Urinary bladder (tissue), 4 donors: ENCODE data around the gene CHTF8. TPM values are rescaled to one million over a fixed set of nuclear protein-coding genes. Genes with fewer than 3 reads are reported as not detected.
"Not testable (repeated sequence)": the region's sequence is repeated elsewhere in the genome, so short reads cannot be mapped to it uniquely, and the experiment has no call there.

Source experiments
- DNase-seq: peaks from one replicate; pipeline ENCODE4 v3.0.0-alpha.2; 2015; ENCODE audit errors: extremely low spot score
- H3K27ac ChIP-seq: one replicate; pipeline ENCODE4 v1.5.1; 2013; ENCODE audit warnings: low read depth, mild to moderate bottlenecking, moderate library complexity
- H3K36me3 ChIP-seq: one replicate; pipeline ENCODE4 v1.6.1; 2013; ENCODE audit warnings: mild to moderate bottlenecking, moderate library complexity; ENCODE audit not compliant: insufficient read depth
- H3K4me1 ChIP-seq: one replicate; pipeline ENCODE4 v1.6.1; 2013; ENCODE audit warnings: mild to moderate bottlenecking, moderate library complexity; ENCODE audit not compliant: insufficient read depth
- H3K4me3 ChIP-seq: one replicate; pipeline ENCODE4 v1.5.1; 2013; ENCODE audit warnings: low read depth, low read length
- WGBS: extraction: QIAGEN DNeasy Blood & Tissue Kit; methylation state at CpG from one replicate; pipeline ENCODE4 v1.1.7; 2013; 5-methylcytosine and 5-hydroxymethylcytosine counted together
- polyA plus RNA-seq: library from polyadenylated mRNA; stranded (reverse); fragments of 200-250 nt; gene quantifications from one replicate; pipeline ENCODE4 v1.2.3, GENCODE V29; 2013
- total RNA-seq: library from RNA; depleted of rRNA; stranded (reverse); fragments of >200 nt; gene quantifications from one replicate; pipeline ENCODE4 v1.2.3, GENCODE V29; 2014
- donor health status: healthy with polysubstance abuse.
- donor health status: healthy.

The CHTF8 gene
- total and polyA plus RNA-seq, 2 donors = 67.9 to 76.5 TPM

- Histone ChIP-seq H3K4me3 (no peak overlapping the region), H3K36me3 (peaks cover 14% of the 10 kb centered on the region), H3K4me1 (no peaks in the 10 kb centered on the region), H3K27ac (no peak overlapping the region)
- no peak for DNase-seq
- 82% methylated on average over 3 of the region's 3 CpGs for WGBS
Measured at GRCh38 chr16:69157196-69157595, 24.8 kb upstream of the CHTF8 start.

GRCh38 chr16:69150146-69150865 is 17.9 kb upstream of the CHTF8 start:
- Histone ChIP-seq H3K4me1 (no peaks in the 10 kb centered on the region), H3K4me3 (no peak overlapping the region), H3K36me3 (peaks cover 12% of the 10 kb centered on the region), H3K27ac (no peak overlapping the region)
- peak; percentile 65 for DNase-seq
- WGBS = 60% methylated on average over 16 of the region's 16 CpGs

DNA sequence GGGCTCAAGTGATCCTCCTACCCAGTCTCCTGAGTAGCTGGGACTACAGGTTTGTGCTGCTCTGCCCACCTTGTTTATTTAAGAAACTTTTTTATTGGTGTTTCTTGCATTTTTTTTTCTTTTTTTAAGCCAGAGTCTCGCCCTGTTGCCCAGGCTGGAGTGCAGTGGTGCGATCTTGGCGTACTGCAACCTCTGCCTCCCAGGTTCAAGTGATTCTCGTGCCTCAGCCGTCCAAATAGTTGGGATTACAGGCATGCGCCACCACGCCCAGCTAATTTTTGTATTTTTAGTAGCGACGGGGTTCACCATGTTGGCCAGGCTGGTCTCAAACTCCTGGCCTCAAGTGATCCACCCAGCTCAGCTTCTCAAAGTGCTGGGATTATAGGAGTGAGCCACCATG is 17.2 kb upstream of the CHTF8 start:
- not testable (repeated sequence) for H3K4me3 ChIP-seq, H3K27ac ChIP-seq, DNase-seq, H3K36me3 ChIP-seq, H3K4me1 ChIP-seq
- WGBS = 79% methylated on average over 9 of the region's 9 CpGs

GRCh38 chr16:69145658-69146057 is 13.3 kb upstream of the CHTF8 start:
- Histone ChIP-seq H3K4me3 (no peak overlapping the region), H3K27ac (no peak overlapping the region), H3K4me1 (no peaks in the 10 kb centered on the region), H3K36me3 (peaks cover 4% of the 10 kb centered on the region)
- 63% methylated on average over 4 of the region's 4 CpGs for WGBS
- no peak for DNase-seq

- Histone ChIP-seq H3K4me3 (no peak overlapping the region), H3K4me1 (no peaks in the 10 kb centered on the region), H3K36me3 (peaks cover 4% of the 10 kb centered on the region), H3K27ac (no peak overlapping the region)
- WGBS = 88% methylated on average over 11 of the region's 11 CpGs
- DNase-seq = no peak
Measured at GRCh38 chr16:69143116-69143515, 10.7 kb upstream of the CHTF8 start.

DNA sequence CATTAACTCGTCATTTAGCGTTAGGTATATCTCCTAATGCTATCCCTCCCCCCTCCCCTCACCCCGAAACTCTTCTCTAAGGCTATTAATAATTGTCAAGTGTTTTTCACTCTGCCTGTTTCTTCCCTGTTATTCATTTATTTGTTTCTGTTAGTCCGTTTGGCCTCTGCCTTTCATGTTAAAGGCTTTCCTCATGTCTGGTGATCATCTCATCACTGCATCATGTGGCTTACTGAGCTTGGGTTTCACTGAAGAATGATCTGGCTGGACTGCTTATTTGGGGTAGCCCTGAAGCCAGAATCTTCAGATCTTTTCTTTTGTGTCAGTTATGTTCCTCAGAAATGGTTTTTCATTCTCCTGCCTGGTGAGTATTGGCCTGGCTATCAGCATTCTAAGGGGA is 9.5 kb upstream of the CHTF8 start:
- no peak overlapping the region for H3K4me3 ChIP-seq
- no peaks in the 10 kb centered on the region for H3K4me1 ChIP-seq
- no peak overlapping the region for H3K27ac ChIP-seq
- DNase-seq = no peak
- WGBS = 91% methylated on average over 4 of the region's 4 CpGs
- peaks cover 5% of the 10 kb centered on the region for H3K36me3 ChIP-seq

- H3K4me3 ChIP-seq = no peak overlapping the region
- H3K4me1 ChIP-seq = no peaks in the 10 kb centered on the region
- H3K36me3 ChIP-seq = peaks cover 5% of the 10 kb centered on the region
- no peak for DNase-seq
- no peak overlapping the region for H3K27ac ChIP-seq
- 89% methylated on average over 5 of the region's 5 CpGs for WGBS
Measured at GRCh38 chr16:69141014-69141413, 8.6 kb upstream of the CHTF8 start.

DNA sequence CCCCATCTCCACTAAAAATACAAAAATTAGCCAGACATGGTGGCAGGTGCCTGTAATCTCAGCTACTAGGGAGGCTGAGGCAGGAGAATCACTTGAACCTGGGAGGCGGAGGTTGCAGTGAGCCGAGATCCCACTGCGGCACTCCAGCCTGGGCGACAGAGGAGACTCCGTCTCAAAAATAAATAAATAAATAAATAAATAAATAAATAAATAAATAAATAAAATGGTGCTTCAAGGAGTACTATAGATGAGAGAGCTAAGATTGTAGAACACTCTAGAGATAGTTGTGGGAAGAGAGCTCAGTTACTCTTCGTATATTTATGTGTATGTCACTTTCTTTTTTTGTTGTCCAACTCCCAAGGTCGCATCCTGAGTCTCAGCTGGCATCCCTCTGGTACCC is 7.1 kb upstream of the CHTF8 start:
- 96% methylated on average over 7 of the region's 7 CpGs for WGBS
- not testable (repeated sequence) for H3K4me1 ChIP-seq, H3K4me3 ChIP-seq, DNase-seq, H3K27ac ChIP-seq, H3K36me3 ChIP-seq

DNA sequence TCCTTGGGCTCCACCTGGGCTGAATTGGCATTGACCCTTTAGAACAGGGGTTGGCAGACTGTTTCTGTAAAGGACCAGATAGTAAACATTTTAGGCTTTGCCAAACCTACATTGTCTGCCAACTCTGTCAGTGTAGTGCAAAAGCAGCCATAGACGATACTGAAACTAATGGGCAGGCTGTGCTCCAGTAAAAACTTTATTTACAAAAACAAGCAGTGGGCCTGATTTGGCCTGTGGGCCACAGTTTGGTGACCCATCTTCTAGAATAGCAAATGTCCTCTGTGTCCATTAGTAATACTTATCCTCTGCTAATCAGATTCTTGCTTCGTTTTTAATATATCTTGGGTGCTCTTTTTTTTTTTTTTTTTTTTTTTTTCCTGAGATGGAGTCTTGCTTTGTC is 6.2 kb upstream of the CHTF8 start:
- Histone ChIP-seq H3K27ac (no peak overlapping the region), H3K4me3 (no peak overlapping the region), H3K36me3 (peaks cover 5% of the 10 kb centered on the region), H3K4me1 (no peaks in the 10 kb centered on the region)
- no peak for DNase-seq
- 84% methylated on average over 2 of the region's 2 CpGs for WGBS

DNA sequence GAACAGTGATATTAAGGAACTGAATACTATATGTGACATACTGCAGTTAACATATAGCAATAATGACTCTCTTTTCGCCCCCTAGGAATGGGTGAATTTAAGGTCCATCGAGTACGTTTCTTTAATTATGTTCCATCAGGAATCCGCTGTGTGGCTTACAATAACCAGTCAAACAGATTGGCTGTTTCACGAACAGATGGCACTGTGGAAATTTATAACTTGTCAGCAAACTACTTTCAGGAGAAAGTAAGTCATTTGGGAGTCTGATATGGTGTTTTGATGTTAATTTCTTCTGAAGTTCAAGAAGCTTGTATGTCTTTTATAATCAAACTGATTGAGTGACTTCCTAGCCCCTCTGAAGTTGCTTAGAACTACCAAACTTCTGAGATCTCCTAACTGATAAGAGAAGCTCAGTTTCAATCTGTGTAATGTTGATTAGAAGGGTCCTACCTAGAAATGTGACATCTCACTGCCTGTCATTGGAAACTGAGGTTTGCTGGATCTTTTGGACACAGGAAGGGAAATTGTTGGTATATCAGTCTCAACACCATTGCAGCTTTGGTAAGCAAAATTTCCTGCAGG is 1.1 kb upstream of the CHTF8 start:
- DNase-seq = no peak
- H3K36me3 ChIP-seq = peaks cover 2% of the 10 kb centered on the region
- H3K27ac ChIP-seq = no peak overlapping the region
- H3K4me3 ChIP-seq = peak overlapping the region; percentile 99
- WGBS = 41% methylated on average over 5 of the region's 5 CpGs
- H3K4me1 ChIP-seq = no peaks in the 10 kb centered on the region

DNA sequence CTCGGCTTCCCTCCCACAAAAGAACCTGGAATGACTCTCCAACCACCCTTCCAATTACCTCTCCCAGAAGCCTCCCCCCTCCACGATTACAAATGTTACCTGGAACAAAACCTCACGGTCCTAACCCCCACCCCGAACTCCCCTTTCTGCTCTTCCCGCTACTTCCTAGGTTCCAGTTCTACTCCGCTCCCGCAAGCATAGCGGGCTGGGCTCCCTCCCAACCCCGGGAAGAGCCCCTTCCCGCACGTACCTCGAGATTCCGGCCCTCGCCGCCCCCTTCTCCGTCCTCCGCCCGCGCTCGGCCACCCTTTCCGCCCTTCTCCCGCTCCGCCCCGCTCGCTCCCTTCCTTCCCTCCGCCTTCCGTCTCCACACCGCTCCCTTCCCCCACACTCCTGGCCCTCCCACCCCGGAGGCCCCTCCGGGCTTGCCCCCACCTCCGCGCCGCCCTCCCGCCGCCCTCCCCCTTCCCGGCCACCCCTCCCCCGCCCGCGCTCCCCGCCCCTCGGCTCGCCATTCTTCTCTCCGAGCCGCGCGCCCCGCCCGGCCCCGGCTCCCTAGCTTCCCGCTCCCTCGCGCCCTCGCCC is 457 bp downstream of the CHTF8 start:
- 2% methylated on average over 53 of the region's 53 CpGs for WGBS
- peak overlapping the region; percentile 99 for H3K4me3 ChIP-seq

DNA sequence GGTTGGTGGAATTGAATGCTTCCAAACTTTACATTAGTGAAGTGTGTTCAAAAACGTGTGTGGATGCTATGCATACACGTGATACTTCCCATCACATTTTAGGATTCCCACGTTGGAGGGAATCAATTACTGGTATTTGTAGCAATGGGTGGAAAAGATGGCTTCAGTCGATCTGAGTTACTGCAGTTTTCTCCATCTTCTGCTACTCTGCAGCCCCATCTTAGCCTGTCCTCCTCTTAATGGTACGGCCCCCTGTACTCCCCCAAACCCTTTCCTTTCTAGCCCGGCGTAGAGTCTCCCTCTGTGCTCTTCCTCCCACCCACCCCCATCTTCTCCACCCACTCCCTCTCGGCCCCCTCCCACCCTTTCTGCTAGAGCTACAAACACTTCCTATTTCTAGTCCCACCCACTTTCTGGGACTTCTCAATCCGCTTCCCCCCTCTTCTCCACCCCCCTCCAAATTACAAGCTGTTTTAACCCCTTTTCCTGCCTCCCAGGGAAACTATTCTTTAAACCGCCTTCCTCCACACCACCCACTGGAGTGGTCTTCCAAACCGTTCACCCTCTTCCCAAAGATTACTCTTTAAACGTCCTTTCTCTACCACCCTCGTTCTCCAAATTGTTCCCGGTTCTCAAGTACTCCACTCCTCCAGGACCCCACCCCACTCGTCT is 1.1 kb downstream of the CHTF8 start:
- Histone ChIP-seq H3K4me3 (peak overlapping the region; percentile 99), H3K27ac (peak overlapping the region; percentile 92), H3K4me1 (no peaks in the 10 kb centered on the region), H3K36me3 (no peaks in the 10 kb centered on the region)
- 2% methylated on average over 15 of the region's 15 CpGs for WGBS
- DNase-seq = peak; percentile 29

More for the DNA sequence above, 457 bp downstream of the CHTF8 start:
- peak; percentile 50 for DNase-seq
- Histone ChIP-seq H3K36me3 (no peaks in the 10 kb centered on the region), H3K4me1 (no peaks in the 10 kb centered on the region), H3K27ac (peak overlapping the region; percentile 97)

DNA sequence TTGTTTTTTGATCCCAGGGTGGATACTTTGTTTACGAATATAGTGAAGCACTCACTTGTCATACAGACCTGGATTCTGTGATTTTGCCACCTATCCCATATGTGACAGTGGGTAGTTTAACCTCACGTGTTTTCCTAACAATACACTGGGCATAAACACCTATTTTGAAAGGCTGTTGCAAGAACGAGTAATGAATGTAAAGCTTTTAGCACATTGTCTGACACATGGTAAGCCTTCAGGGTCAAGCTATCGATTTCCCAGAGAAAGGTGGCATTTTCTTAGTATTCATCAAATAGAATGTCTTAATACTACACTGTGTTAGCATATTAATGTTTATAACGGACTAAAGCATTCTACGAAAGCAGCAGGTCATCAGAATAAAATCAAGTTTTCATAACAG is 1.9 kb downstream of the CHTF8 start:
- DNase-seq = no peak
- Histone ChIP-seq H3K4me1 (no peaks in the 10 kb centered on the region), H3K4me3 (no peak overlapping the region), H3K36me3 (no peaks in the 10 kb centered on the region), H3K27ac (no peak overlapping the region)
- 64% methylated on average over 6 of the region's 6 CpGs for WGBS
